ENCODE measurements around the gene S100A2. TPM values are rescaled to one million over a fixed set of nuclear protein-coding genes. Genes with fewer than 3 reads are reported as not detected.
"Not testable (repeated sequence)": the region's sequence is repeated elsewhere in the genome, so short reads cannot be mapped to it uniquely, and the experiment has no call there.

The S100A2 gene
- total RNA-seq, 1 donor from 2014 or later, result 46.5 TPM

DNA sequence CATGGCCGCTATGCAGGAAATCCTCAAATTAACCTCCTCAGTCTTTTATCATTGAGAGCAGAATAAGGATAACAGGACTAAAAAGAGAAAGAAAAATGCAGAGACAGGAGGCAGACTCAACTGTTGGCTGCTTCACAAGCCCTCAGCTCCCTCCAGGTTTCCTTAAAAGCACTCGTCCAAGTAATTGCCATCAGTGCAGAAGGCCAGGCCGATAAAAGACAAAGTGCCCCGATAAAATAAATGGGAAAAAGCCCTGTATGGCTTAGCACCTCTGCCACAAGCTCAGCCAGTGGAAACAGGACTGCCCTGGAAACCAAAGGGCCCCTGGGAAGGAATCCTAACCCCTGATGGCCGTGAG lies 38.0 kb downstream of the S100A2 start:
- DNase-seq, result no peak

DNA sequence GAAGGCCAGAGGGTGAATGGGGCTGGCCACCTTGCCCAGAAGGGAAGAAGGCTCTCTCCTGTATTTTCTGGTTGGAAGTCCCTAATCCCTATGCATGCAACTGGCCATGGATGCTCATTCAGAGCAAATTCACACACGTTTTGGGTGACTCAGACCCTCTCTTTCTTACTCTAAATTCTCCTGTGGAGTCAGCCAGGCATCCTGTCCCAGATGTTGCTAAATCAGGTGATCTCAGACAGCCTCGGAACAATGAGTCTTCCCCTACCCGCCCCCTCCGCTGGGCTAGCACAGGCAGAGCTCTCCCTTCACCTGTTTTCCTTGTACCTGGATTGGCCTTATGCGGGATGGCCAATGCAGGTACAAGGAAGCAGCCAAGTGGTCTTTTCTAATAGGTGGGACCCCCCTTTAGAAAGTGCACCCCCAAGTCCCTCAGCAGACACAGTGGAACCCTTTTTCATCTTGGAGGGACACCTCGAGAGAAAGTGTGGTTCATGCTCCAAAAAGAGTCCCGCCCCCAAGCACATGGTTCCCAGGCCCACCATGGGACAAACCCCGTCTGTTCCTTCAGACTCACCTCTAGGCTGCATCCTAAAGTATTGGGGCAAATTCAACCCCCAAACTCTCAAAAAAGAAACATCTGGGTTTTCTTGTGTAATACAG lies 38.5 kb downstream of the S100A2 start:
- DNase-seq, result no peak

DNA sequence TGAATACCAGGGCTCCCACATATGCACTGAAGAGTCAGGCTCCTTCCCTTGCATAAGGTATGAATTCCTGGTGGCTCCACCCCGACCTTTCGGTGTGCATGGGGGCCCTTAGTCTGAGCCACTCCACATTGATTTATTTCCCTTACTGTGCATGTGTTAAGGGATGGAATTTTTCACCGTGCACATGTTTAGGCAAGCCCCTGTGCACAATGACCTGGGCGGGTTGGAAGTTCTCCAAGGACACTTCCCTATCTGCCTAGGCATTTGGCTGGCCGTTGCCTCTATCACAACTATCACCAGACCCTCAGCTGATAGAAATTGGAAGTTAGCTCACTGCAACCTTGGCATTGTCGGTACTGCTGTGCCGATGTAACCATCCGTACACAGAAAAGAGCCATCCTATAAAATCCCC lies 39.5 kb downstream of the S100A2 start:
- DNase-seq, result no peak

DNA sequence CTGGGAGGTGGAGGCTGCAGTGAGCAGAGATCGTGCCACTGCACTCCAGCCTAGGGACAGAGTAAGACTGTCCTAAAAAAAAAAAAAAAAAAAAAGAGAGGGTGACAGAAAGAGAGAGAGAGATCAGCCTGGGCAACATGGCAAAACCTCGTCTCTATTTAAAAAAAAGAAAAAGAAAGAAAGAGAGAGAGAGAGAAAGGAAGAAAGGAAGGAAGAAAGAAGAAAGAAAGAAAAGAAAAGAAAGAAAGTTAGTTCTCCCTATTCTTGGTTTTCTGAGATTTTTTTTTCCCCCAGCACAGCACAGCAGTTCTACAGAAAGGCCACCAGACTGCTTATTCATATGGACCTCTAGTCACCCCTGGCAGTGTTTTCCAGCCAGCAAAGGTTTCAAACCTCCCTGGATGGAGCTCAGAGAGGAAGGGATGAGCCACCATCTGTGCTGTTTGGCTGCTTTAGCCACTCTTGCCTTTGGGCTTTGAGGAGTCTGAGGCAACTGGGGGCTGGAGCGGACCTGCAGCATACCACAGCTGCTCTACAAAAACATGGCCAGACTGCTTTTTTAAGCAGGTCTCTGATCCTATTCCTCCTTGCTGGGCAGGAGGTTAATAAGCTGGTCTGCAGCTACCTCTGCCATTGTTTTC lies 40.4 kb downstream of the S100A2 start:
- no peak for DNase-seq

DNA sequence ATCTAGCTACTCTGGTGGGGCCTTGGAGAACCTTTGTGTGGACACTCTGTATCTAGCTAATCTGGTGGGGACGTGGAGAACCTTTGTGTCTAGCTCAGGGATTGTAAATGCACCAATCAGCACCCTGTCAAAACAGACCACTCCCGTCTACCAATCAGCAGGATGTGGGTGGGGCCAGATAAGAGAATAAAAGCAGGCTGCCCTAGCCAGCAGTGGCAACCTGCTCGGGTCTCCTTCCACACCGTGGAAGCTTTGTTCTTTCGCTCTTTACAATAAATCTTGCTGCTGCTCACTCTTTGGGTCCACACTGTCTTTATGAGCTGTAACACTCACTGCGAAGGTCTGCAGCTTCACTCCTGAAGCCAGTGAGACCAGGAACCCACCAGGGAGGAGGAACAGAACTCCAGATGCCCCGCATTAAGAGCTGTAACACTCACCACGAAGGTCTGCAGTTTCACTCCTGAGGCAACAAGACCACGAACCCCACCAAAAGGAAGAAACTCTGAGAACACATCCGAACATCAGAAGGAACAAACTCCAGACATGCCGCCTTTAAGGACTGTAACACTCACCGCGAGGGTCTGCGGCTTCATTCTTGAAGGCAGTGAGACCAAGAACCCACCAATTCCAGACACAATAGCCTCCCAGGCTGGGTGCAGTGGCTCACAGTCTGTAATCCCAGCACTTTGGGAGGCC lies 43.1 kb downstream of the S100A2 start:
- DNase-seq, result not testable (repeated sequence)

DNA sequence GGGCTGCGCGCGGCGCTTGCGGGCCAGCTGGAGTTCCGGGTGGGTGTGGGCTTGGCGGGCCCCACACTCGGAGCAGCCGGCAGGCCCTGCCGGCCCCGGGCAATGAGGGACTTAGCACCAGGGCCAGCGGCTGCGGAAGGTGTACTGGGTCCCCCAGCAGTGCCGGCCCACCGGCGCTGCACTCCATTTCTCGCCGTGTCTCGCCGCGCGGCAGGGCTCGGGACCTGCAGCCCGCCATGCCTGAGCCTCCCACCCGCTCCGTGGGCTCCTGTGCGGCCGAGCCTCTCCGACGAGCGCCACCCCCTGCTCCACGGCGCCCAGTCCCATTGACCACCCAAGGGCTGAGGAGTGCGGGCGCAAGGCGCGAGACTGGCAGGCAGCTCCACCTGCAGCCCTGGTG lies 43.8 kb downstream of the S100A2 start:
- not testable (repeated sequence) for DNase-seq

DNA sequence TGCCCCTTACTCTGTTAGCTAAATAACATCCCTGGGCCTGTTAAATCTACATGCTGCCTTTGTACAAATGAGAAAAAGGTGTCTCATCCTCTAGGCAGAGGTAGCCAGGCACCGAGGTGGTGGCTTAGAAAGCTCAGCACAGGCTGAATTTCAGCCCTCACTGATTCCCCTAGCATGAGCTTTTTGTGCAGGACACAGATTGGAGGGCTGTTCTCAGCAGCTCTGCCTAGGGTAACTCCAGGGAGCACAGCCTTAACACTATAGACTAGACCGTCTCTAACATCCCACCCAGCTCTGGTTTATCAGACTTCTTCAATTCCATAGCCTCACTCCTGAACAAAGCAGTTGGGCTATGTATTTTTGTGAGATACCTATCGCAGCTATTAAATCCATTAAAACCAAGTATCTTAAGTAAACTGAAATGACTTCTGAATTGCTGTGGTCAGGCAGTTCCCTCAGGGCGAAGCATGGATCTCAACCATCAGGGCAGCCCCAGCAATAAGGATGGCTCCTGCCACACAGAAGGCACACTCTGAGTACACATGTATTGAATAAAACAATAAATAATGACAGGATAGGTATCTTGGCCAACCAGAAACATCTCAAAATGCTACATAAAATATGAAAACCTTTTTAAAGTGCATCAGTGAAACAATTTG lies 44.7 kb downstream of the S100A2 start:
- DNase-seq, result no peak

DNA sequence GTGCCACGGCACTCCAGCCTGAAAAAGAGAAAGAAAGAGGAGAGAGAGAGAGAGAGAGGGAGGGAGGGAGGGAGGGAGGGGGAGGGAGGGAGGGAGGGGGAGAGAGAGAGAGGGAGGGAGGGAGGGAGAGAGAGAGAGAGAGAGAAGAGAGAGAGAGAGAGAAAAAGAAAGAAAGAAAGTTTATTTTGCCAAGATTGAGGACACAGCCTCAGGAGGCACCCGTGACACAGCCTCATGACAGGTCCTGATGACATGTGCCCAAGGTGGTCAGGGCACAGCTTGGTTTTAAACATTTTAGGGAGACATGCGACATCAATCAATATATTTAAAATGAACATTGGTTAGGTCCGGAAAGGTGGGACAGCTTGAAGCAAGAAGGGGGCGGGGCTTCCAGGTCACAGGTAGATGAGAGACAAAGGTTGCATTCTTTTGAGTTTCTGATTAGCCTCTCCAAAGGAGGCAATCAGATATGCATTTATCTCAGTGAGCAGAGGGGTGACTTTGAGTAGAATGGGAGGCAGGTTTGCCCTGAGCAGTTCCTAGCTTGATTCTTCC lies 45.4 kb downstream of the S100A2 start:
- not testable (repeated sequence) for DNase-seq

DNA sequence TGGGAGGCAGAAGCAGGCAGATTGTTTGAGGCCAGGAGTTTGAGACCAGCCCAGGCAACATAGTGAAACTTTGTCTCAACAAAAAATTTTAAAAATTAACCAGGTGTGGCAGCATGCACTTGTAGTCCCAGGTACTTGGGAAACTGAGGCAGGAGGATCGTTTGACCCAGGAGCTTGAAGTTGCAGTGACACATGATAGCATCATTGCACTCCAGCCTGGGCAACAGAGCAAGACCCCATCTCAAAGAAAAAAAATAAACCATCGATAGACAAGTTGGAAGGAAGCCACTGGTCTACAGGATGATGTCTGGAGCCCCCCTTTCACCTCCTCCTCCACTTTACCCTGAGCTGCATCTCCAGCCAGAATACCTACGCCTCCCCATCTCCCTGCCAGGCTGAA lies 46.4 kb downstream of the S100A2 start:
- no peak for DNase-seq

DNA sequence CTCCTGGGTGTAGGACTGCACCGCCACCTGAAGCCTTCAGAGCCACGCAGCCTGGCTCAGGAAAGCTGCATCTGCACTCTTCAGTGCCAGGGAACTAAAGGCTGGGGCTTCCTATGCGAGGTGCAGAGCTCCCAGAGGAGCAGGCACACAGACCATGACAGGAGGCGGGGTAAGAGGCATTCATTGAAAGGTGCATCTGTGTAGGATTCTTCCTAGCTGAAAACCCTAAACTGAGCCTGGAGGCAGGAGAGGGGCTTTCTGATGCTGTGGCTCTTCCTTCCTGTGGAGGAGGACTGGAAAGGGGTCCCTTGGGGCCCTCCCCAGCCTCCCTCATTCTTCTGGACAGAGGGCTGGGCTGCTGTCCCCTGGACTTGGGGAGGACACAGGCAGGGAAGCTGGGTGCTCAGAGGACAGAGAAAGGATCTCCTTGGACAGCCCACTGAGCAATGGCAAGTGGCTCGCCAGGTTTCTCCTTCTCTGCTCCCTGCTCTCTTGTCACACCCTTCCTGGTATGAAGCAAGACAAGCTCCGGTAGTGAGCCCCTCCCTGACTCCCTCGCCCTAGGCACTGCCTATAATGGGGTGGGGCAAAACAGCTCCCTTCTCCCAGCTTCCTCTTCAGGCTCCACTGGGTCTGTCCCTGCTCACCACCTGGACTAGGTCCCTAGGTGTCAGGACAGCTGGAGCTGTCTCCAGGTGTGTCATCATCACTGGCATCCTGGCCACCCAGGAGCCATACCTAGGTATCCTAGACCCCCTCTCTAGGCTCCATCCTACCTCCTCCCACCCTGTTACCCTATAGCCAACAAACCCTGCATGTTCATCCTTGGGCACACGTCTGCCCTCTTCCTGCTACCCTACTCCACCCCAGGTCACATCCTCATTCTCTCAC lies 49.9 kb downstream of the S100A2 start:
- DNase-seq, result no peak

DNA sequence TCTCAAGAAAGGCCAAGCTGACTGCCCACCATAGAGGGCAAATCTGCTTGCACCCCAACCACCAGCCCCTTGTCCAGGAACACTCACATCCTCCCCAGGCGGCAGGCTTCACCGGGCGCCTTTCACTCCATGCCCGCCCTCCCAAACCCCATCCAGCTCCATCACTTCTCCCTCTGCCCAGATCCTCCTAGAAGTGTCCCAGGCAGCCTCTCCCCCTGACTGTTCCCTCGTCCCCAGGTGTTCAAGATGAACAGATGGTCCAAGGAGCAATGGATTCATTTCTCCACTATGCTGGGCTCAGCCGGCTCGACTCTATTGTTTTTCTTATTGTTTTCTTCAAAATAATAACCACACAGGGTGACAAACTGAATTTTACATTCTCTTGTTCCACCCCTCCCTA lies 52.0 kb downstream of the S100A2 start:
- no peak for DNase-seq

DNA sequence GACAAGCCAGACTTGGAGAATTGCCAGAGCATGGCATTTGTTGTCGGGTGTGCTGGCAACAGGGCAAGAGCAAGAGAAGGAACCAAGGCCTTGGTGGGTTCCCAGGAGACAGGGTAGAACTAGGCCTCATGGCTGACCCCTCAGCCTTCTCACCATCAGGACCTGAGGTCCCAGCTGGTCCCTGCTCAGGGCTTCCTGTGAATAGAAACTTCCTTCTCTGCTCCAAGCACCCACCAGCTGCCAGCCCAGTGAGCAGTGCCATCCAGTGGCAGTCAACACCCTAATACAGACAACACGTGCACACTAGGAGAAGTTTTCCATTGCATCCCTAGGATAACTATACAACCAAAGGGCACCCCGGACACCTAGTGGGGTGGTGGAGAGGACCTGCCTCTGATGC lies 52.6 kb downstream of the S100A2 start:
- DNase-seq, result peak; percentile 25

Other genes starting within 250 kb of the S100A2 start
- gene PGLYRP4, start 217.0 kb downstream of the S100A2 start, total RNA-seq, result 0.31 TPM
- 739 TPM for gene S100A9, start 208.0 kb downstream of the S100A2 start, total RNA-seq
- 7.6 TPM for gene S100A12, start 190.2 kb downstream of the S100A2 start, total RNA-seq
- gene S100A8, start 174.8 kb downstream of the S100A2 start, total RNA-seq, result 87.6 TPM
- not detected for gene S100A7A, start 149.3 kb downstream of the S100A2 start, total RNA-seq
- 2.6 TPM for gene S100A7, start 105.2 kb downstream of the S100A2 start, total RNA-seq
- 103 TPM for gene S100A6, start 29.9 kb downstream of the S100A2 start, total RNA-seq
- gene S100A5, start 24.9 kb downstream of the S100A2 start, total RNA-seq, result not detected
- 160 TPM for gene S100A4, start 20.0 kb downstream of the S100A2 start, total RNA-seq
- 0.72 TPM for gene S100A3, start 16.6 kb downstream of the S100A2 start, total RNA-seq
- gene S100A16, start 47.3 kb upstream of the S100A2 start, total RNA-seq, result 76.2 TPM
- 40.9 TPM for gene S100A14, start 50.5 kb upstream of the S100A2 start, total RNA-seq
- gene S100A13, start 61.7 kb upstream of the S100A2 start, total RNA-seq, result 42.5 TPM
- 13.4 TPM for gene S100A1, start 62.6 kb upstream of the S100A2 start, total RNA-seq
- gene CHTOP, start 68.2 kb upstream of the S100A2 start, total RNA-seq, result 71.8 TPM
- gene SNAPIN, start 92.9 kb upstream of the S100A2 start, total RNA-seq, result 64.9 TPM
- 136 TPM for gene ILF2, start 105.1 kb upstream of the S100A2 start, total RNA-seq
- gene NPR1, start 112.8 kb upstream of the S100A2 start, total RNA-seq, result 8.5 TPM
- 34.9 TPM for gene INTS3, start 162.2 kb upstream of the S100A2 start, total RNA-seq
- 15.2 TPM for gene SLC27A3, start 209.6 kb upstream of the S100A2 start, total RNA-seq

All from tongue (tissue), 2 donors.